NCI-H82 (cell line): ENCODE results near the gene KIF4B.

Experiments used
- DNase-seq: peaks from one replicate; lab custom pipeline; 2025; lab: John Stamatoyannopoulos, UW

KIF4B gene

DNA sequence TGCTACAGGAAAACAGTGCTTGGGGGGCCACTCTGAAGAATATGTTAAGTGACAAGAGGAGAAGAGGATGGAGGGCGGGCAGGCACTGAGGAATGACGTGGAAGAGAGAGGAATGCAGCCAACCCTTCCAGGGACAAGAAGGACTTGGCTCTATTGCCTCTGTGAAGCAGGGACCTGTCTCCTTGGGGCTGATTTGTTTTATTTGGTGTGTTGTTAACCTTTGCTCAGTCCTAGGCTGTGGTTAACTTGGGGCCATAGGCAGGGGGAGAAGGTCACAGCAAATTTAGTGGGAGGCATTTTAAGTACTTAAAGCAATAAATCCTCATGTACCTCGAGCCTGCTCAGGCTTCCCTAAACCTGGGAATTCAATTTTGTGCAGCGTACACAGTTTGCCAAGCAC lies 39.9 kb downstream of the KIF4B start:
- DNase-seq = no peak

DNA sequence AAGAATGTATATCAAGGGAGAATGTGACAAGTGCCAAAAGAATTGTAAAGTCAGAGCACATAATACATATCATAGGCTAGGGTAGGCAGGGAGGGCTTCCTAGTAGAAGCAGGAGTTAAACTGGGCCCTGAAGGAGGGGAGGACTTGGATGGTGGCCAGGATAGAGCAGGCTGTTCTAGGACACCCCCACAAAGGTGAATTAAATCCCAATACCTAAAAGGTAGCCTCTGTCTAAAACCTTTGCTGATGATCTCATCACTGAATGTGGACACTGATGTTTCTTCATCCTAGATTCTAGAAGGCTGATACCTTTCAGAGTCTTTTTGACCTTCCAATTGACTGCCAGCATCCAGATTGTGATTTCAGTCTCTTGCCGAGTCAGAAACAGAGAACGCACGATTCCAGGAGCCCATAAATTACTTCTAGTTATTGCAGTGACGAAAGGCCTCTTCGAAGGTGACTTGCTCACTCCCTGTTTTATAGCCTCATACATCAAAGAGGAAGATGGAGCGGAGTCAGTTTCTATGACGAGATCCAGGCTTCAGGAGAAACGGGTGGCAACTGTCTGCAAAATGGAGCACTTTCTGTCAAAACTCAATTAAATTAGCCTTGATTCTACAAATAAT lies 43.2 kb downstream of the KIF4B start:
- DNase-seq = no peak

DNA sequence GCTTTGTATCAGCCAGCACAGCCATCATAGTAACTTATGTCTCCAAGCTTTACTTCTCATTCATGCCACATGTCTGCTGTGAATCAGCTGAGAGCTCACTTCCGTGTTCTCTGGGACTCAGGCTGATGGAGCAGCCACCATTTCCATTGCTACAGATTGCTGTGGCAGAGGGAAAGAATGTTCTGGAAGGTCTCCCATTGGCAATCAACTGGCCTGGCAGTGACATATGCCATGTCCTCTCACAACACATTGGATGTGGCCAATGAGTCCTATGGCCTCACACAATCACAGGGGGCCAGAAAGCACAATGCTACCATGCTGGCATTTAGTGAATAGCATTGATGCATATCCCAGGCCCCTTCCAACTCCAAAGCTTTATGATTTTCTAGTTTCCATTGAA lies 44.1 kb downstream of the KIF4B start:
- DNase-seq = no peak

DNA sequence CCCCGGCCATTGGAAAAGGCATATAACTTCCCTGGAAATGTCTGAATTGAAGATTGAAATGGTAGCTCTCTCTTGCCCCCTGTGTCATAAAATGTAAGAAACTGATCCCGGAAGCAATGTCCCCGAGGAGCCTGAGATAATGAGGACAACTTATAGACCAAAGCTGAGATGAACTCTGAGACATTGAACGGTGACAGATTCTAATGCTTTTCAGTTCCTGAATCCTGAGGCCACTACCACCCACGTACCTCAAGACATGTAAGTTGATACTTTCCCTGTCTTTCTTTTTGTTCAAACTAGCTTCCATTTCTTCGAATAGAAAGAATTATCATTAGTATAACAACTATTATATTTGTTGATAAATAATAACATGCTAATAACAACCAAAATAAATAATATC lies 51.0 kb downstream of the KIF4B start:
- no peak for DNase-seq

DNA sequence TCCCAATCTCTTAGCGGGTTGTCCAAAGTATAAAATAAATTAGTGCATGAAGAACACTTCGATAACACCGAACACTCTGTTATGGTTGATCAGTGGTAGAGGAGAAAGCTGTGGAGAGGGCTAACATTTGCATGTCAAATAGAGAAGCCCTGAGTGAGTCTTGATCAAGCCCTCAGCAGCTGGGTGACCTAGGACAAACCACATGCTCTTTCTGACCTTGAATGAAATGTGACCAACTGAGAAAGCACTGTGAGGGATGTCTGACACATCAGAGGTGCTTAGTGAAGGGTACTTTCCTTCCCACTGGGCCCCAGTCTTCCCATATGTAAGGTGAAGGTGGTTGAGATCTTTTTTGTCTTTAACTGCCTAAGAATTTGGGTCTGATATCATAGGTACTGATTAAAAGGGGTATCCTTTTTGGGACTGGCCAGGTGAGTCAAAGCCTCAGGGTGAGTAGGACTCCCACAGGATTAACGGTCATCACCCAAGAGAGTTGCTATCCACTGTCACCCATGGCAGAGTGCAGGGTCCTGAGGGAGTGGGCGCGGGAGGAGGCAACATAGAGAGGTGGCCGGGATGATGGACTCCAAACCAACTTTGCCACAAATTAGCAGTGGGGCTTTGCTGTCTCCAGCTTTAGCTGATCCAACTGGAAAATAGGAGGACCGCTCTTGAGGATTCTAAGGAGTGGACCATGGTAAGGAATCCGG lies 53.5 kb downstream of the KIF4B start:
- DNase-seq = no peak
